Mammary epithelial cell (primary cell): ENCODE measurements around the gene NCBP2.

Source experiments
- EZH2 ChIP-seq: IDR thresholded peaks from 2 replicates; pipeline ENCODE4 v1.6.1; 2012; ENCODE audit warnings: low read length, inconsistent platforms, borderline replicate concordance
- TF ChIP-seq, protein P1 (sequence below), 2 donors: IDR thresholded peaks in 1 of 2; conservative IDR thresholded peaks in 1 of 2; 2 replicates each; pipeline ENCODE4 v1.5.1; 2011 to 2012; ENCODE audit warnings: inconsistent platforms in 2 of 2, low read length in 2 of 2, mild to moderate bottlenecking in 2 of 2, control low read depth in 1 of 2, low read depth in 1 of 2; ENCODE audit not compliant: insufficient read depth in 1 of 2; ENCODE audit errors: extremely low read depth in 1 of 2

DNA sequence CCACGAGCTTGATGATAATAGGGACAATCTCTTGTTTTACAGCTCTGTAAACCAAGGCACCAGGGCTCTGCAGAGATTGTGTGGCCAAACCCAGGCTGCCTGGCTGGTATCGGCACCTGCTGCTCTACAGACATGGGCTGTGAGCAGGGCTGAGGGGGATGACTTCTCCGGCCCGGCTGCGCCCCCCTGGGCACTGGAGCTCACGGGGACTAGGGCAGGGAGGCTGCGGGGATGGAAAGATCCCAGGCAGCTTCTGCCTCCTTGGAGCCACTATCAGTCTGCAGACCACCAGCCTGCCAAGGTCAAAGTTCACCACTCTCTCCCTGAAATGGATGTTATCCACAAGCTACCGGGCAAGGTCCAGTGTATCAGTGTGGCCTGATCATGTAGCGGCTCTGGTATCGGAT, 48.3 kb upstream of the NCBP2 start:
- TF ChIP-seq, protein P1, sequence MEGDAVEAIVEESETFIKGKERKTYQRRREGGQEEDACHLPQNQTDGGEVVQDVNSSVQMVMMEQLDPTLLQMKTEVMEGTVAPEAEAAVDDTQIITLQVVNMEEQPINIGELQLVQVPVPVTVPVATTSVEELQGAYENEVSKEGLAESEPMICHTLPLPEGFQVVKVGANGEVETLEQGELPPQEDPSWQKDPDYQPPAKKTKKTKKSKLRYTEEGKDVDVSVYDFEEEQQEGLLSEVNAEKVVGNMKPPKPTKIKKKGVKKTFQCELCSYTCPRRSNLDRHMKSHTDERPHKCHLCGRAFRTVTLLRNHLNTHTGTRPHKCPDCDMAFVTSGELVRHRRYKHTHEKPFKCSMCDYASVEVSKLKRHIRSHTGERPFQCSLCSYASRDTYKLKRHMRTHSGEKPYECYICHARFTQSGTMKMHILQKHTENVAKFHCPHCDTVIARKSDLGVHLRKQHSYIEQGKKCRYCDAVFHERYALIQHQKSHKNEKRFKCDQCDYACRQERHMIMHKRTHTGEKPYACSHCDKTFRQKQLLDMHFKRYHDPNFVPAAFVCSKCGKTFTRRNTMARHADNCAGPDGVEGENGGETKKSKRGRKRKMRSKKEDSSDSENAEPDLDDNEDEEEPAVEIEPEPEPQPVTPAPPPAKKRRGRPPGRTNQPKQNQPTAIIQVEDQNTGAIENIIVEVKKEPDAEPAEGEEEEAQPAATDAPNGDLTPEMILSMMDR (conservative IDR thresholded peaks at IDR 0.05 in 1 of 2, IDR thresholded peaks at IDR 0.05 in 1 of 2; ENCODE audit: extremely low read depth in 1 of 2, insufficient read depth in 1 of 2, low read depth in 1 of 2, low read length in 2 of 2), result no peak
- TF ChIP-seq EZH2, result no peak
